ENCODE data around the gene ATF4. TPM values are rescaled to one million over a fixed set of nuclear protein-coding genes. Genes with fewer than 3 reads are reported as not detected.

Gene ATF4
- total RNA-seq, 4 donors from 2014 or later = 214 to 336 (median 309) TPM

DNA sequence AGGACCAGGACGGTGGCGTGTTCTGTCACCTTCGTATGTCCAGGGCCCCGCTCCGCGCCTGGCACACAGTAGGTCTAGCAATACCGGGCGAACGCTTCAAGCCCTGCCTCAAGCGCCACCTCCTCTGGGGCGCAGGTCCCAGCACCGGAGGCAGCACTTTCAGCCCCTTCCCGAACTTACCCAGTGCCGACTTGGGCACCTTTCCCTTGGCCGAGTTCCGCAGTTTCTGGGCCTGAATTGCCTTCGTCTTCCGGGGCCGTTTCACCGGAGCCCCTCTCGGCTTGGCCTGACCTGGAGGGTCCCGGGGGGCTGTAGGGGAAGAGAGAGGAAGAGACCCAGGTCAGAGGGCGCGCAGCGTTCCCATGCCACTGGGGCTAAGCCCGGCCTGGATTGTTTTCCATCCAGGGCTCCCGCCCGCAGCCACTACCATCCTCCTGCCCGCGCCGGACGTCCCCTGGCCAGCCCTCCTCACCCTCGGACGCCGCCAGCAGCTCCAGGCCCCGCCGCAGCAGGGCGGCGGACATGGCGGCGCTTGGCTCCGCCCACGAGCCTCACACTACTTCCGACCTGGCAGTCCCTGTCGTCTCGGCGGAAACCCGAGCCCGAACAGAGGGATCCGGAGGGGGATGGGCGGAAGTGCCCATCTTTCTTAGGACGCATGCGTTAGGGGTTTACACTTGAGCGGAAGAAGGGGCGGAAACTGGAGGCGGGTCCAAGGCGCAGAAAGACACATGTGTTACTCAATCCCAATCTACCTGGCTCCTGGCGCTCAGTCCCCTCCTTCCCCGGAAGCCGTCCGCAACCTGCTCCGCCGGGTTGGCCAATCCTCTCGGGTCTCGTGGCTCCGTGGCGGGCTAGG is 12.1 kb downstream of the ATF4 start, which contains the start of gene RPS19BP1:
RPS19BP1 (minus strand) TSS at position 534 of the 859 bp plus-strand sequence; CDS start at position 524, 10 bp downstream.
- TF ChIP-seq POLR2A (IDR thresholded peaks at IDR 0.05) = peak in 1 of 2 donors; percentile 35
- TF ChIP-seq, protein P1, sequence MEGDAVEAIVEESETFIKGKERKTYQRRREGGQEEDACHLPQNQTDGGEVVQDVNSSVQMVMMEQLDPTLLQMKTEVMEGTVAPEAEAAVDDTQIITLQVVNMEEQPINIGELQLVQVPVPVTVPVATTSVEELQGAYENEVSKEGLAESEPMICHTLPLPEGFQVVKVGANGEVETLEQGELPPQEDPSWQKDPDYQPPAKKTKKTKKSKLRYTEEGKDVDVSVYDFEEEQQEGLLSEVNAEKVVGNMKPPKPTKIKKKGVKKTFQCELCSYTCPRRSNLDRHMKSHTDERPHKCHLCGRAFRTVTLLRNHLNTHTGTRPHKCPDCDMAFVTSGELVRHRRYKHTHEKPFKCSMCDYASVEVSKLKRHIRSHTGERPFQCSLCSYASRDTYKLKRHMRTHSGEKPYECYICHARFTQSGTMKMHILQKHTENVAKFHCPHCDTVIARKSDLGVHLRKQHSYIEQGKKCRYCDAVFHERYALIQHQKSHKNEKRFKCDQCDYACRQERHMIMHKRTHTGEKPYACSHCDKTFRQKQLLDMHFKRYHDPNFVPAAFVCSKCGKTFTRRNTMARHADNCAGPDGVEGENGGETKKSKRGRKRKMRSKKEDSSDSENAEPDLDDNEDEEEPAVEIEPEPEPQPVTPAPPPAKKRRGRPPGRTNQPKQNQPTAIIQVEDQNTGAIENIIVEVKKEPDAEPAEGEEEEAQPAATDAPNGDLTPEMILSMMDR (IDR thresholded peaks at IDR 0.05) = no peak
- WGBS, 2 donors = 0 to 1% methylated on average over 34 to 58 of the region's 67 CpGs
- intact Hi-C loops (cut with DNase I; ENCODE audit: low total_unique reads) = loop anchor here (10.0 kb wide), 2 partner anchors 492 to 812 kb away; partner anchors contain the start of gene ADSL
- peak within 1 kb of the TSS; percentile 87 for H3K4me3 ChIP-seq (ENCODE audit: low read depth, poor library complexity, severe bottlenecking)
- DNase-seq (ENCODE audit: low spot score in 2 of 2) = peak; percentile 100

DNA sequence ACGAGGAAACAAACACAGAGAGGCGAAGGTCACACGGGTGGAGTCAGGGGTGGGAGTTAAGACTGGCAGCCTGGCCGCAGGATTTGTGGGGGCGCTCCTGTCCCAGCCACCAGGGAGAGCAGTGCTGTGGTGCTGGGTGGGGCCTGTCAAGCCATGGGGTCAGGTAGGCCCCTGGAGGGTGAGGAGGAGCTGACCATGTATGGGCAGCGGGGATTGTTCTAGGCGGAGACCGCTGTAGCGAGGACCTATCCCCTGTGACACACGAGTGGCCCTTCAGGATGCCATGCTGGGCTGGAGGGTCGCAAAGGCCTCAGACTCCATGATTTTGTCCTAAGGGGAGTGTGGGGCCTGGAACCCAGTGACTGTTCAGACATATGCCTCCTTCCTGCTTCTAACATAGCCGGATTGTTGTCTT is 13.7 kb downstream of the ATF4 start:
- WGBS, 2 donors = 79% methylated on average over 10 to 12 of the region's 12 CpGs
- no peak for DNase-seq (ENCODE audit: low spot score in 2 of 2)
- intact Hi-C loops (cut with DNase I; ENCODE audit: low total_unique reads) = loop anchor here (10.0 kb wide), 2 partner anchors 491 to 811 kb away; partner anchors contain the start of gene ADSL
- TF ChIP-seq, protein P1 (IDR thresholded peaks at IDR 0.05) = no peak
- TF ChIP-seq POLR2A (IDR thresholded peaks at IDR 0.05) = no peak
- H3K4me3 ChIP-seq (ENCODE audit: low read depth, poor library complexity, severe bottlenecking) = no peak overlapping the region

DNA sequence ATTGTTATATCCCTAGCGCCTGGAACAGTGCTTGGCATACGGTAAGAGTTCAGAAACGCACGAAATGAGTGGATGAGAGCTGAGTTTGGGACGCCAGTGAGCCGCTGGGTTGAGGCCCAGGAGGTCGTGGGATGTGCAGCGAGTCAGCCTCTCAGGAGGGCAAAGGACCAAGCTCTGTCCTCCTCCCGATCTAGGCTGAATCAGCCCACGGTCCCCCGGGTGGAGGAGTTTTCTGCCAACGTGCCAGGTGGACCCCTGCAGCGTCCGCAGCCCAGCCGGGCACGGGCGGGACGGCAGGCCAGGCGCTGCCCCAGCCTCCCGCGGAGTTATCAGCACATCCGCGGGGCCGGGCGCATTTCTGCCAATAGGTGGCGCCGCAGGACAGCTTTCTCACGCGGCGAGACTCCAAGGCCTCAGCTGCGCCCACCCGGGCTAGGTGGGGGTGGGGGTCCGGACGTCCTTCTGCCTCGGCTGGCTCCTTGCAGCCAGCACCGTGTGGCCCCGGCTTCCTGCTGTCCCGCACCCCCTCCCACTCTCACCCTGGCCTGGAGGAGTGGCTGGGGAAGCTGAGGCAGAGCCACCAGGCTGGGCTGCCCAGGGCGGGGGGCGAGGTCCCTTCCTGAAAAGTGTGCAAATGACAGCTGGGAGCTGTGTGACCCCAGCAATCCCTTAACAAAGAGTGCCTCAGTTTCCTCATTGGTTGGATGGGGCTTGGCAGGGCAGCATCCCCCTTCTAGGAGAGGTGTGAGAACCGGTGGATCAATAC is 14.4 kb downstream of the ATF4 start:
- TF ChIP-seq, protein P1 (IDR thresholded peaks at IDR 0.05) = peak in 1 of 3 donors; percentile 84
- no peak for TF ChIP-seq POLR2A (IDR thresholded peaks at IDR 0.05)
- 6% methylated on average over 15 to 40 of the region's 41 CpGs for WGBS, 2 donors
- no peak overlapping the region for H3K4me3 ChIP-seq (ENCODE audit: low read depth, poor library complexity, severe bottlenecking)
- intact Hi-C loops (cut with DNase I; ENCODE audit: low total_unique reads) = loop anchor here (10.0 kb wide), 2 partner anchors 490 to 810 kb away; partner anchors contain the start of gene ADSL
- peak; percentile 74 to 98 for DNase-seq (ENCODE audit: low spot score in 2 of 2)

DNA sequence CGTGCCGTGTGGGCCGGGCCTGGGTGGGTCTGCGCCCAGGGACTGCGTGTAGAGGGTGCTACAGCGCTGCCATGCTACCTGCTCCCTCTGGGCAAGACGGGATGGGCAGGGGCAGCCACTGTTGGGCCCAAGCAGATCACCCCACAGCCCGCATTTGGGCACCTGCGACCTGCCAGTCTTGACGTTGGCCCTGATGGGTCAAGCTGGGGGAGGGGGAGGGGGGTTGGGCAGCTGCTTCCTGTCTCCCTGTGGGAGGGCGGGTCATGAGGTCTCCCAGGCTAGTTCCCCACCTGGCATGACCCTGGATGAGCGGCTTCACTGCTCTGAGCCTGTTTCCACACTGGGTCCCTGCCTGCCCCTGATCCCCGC is 15.0 kb downstream of the ATF4 start:
- H3K4me3 ChIP-seq (ENCODE audit: low read depth, poor library complexity, severe bottlenecking) = no peak overlapping the region
- TF ChIP-seq, protein P1 (IDR thresholded peaks at IDR 0.05) = no peak
- TF ChIP-seq POLR2A (IDR thresholded peaks at IDR 0.05) = no peak
- no peak for DNase-seq (ENCODE audit: low spot score in 2 of 2)
- intact Hi-C loops (cut with DNase I; ENCODE audit: low total_unique reads) = loop anchor here (10.0 kb wide), 2 partner anchors 489 to 809 kb away; partner anchors contain the start of gene ADSL
- 53 to 95% methylated on average over 4 to 13 of the region's 13 CpGs for WGBS, 2 donors

DNA sequence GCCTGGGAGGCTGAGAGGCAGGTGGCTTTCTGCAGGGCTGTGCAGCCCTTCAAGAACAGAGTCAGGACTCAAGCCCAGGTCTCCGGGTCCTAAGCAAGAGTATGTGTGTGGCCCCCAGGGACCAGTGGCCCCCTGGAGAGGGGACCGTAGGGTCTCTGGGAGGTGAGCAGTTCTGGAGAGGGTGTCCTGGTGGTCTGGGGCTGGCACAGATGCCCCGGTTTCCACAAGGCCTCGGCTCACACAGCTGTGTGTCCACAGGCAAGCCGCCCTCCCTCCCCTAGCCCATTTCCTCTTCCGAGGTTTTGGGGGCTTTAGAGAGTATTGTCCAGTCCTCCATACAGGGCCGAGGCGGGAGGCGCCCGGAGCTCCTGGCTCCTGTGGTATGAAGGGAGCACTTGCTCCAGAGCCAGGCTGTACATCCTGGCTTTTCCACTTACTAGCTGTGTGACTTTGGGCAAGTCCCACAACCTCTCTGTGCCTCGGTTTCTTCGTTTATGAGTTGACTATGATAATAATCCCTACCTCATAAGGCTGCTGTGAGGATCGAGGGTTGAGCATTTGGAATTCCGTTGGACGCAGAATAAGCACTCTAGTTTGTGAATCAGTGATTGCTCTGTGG is 15.6 kb downstream of the ATF4 start:
- no peak for DNase-seq (ENCODE audit: low spot score in 2 of 2)
- H3K4me3 ChIP-seq (ENCODE audit: low read depth, poor library complexity, severe bottlenecking) = no peak overlapping the region
- TF ChIP-seq, protein P1 (IDR thresholded peaks at IDR 0.05) = no peak
- TF ChIP-seq POLR2A (IDR thresholded peaks at IDR 0.05) = no peak
- 80 to 87% methylated on average over 15 of the region's 15 CpGs for WGBS, 2 donors
- intact Hi-C loops (cut with DNase I; ENCODE audit: low total_unique reads) = loop anchor here (10.0 kb wide), 2 partner anchors 489 to 809 kb away; partner anchors contain the start of gene ADSL

Data from lower leg skin (tissue), 4 donors.